HG02943 (cell line): ENCODE data around the gene PTGES3L.

Experiments
- ATAC-seq: cut with Tn5 transposase; IDR thresholded peaks from one replicate; pipeline ENCODE4 v1.9.1; 2021; ENCODE audit warnings: mild to moderate bottlenecking, low read depth, moderate library complexity; ENCODE audit not compliant: unreplicated experiment

Gene PTGES3L

GRCh38 chr17:42979511-42980273, at the start of gene PTGES3L:
Gene PTGES3L, minus strand, starts transcription at chr17:42980080. Its CDS starts 27 bp downstream, at chr17:42980053.
- ATAC-seq = no peak

- ATAC-seq = no peak
These were observed 48.5 kb upstream of the PTGES3L start for GRCh38 chr17:43028221-43028861.

GRCh38 chr17:43027091-43028032, 47.5 kb upstream of the PTGES3L start:
- no peak for ATAC-seq

- ATAC-seq = no peak
These were observed 46.7 kb upstream of the PTGES3L start for GRCh38 chr17:43026595-43026994.

DNA sequence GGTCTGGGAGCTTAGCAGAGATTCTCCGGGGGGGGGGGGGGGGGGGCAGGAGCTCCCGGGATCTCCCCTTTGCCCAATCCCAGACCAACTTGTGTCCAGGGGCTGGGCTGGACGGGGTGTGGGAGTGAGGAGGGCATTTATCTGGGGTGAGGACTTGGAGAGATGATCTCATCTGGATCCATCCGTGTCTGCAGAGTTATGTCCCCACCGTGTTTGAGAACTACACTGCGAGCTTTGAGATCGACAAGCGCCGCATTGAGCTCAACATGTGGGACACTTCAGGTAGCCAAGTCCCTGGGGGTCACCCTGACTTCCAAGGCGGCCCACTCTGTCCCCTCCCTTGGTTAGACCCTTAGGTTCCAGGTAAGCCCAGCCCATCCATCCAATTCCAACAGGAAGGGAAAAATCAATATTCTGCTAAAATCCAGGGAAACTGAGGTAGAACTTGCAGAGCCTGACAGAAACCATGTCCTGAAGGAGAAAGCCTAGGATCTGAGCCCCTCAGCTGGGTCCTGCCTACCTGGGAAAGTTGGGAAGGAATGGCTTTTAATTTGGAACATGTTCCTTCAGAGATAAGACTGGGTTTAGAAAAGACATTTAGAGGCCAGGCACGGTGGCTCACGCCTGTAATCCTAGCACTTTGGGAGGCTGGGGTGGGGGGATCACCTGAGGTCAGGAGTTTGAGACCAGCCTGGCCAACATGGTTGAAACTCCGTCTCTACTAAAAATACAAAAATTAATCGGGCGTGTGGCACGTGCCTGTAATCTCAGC, 46.1 kb upstream of the PTGES3L start:
- no peak for ATAC-seq

DNA sequence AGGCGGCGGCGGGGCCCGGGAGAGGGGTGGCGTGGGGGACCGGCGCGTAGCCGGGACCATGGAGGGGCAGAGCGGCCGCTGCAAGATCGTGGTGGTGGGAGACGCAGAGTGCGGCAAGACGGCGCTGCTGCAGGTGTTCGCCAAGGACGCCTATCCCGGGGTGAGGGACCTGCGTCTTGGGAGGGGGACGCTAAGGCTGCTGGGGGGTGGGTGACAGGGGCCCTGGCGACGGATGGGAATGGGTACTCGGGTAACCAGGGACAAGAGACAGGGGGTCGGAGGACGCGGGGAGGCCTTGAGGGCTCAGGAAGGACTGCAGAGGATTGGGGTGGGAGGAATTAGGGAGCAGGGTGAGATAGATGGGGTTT, 45.4 kb upstream of the PTGES3L start:
- ATAC-seq = no peak

DNA sequence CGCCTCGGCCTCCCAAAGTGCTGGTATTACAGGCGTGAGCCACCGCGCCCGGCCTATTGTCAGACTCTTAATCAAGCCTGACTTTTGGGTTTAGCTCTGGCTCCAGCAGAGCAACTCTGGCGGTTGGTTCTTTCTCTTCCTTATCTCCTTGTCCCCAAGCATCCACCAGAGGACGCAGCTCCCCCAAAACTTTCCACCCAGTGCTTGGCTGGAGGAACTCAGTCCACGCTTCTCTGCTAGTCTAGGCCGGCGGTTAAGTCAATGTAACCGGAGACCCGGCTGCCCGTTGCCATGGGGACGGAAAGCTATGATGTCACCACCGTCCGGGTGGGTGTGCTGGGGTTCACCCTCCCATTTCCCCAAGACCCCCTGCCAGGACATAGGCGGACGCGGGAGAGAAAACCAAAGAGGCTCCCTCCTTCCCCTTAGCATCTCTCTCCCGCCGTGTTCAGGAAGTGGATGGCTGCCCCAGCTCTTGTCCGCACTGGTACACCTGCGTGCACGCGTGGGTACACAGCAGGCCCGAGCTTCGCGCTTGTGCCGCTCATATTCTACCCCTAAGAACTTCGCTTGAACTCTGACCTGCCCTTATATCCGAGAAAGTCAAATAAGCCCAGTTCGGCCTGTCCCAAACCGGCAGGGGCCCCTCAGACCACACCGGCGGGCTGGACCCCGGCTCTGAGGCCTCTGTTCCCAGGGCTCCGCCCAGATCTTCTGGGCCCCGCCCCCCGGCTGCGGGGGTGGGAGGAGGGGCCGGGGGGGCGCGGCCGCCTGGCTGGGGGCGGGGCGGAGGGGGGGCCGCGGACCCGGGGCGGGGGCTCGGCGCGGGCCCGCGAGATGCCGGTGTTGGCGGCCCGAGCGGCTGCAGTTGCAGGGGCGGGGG, 44.8 kb upstream of the PTGES3L start, which contains the start of gene RND2:
RND2 (plus strand) TSS at position 825 of the 883 bp plus-strand sequence. CDS start 117 bp downstream, outside the sequence.
- ATAC-seq = no peak

GRCh38 chr17:43021741-43022512, 42.0 kb upstream of the PTGES3L start, which contains the start of gene VAT1:
Gene VAT1, minus strand, starts transcription at chr17:43022385. Its CDS starts 63 bp downstream, at chr17:43022322.
- ATAC-seq = no peak

DNA sequence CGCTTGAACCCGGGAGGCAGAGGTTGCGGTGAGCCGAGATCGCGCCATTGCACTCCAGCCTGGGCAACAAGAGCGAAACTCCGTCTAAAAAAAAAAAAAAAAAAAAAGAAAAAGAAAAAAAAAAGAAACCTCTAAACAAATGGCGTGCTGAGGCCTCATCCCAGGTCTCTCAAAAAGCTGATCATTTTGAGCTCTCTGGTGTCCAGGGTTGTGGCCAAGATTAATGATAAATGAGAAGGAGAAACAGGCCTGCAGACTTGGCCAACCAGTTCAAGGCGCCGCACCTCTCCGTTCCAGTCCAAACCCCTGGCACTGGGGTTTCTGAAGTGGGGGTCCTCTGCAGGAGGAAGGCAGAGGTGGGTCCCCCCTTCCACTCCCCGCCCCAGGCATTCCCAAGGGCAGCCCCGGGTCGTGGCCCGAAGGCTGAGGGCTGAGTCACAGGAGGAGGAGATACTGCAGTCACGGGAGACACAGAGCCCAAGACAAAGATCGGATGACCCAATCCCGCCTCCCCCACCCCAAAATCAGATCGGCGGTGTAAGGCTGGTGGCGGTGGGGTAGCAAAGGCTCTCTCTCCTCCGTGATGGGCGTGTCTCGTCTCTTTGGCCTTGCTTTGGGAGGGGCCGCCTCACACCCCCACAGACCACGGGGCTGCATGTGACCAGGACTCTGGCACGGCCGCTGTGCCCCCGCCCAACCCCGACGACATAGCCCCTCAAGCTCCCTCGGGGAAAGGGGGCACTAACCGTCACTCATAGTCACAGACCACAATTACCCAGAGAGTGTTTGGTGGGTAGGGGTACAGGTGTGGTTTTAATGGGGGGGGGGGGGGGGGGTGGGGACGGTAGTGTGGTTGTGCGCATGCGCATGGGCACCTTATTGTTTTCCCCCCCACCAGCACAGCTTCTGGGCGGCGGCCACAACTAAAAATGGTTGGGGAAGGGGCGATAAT, 41.2 kb upstream of the PTGES3L start:
- ATAC-seq = no peak

DNA sequence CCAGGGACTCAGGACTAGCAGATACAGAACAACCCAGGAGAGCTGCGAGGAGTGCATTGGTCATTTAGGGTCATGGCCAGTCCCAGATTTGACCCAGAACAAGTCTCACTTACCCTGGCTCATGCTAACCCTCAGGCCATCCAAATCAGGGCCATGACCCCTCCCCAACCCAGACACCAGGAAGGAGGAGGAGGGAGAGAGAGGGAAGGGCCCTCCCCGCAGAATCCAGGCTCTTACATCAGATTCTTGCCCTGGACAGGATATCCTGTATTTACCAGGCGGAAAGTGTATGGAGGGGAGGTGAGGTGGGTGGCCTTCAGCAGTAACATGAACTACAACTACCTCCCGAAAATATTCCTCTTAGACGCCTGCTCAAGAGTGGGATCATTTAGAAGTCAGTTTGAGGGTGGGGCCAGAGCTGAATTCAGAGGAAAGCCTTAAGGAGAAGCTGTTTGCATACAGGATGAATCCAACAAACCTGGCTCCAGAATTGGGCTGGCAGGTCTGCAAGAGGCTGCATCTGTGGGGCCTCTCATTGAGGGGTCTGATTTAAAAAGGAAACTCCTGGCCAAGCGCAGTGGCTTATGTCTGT, 40.2 kb upstream of the PTGES3L start:
- ATAC-seq = no peak

GRCh38 chr17:43019418-43019817, 39.5 kb upstream of the PTGES3L start:
- no peak for ATAC-seq

DNA sequence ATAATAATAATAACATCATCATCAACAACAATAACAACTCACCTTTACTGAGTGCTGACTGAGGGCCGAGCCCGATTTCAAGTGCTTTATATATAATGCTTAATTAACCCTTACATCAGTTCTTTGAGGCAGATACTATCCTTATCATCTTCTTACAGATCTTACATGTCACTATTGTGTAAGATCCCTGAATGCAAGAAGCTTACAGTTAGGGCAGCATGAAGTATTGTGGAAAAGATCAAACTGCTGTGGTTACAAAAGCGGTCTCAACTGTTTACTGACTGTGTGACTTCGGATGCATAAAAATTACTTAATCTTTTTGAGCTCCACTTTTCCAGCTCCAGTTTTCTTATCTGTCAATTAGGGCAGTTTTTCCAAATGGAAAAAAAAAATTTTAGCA, 39.1 kb upstream of the PTGES3L start:
- ATAC-seq = no peak

- no peak for ATAC-seq
These were observed 38.4 kb upstream of the PTGES3L start for GRCh38 chr17:43018008-43018853.

GRCh38 chr17:43016216-43016615, 36.3 kb upstream of the PTGES3L start:
- no peak for ATAC-seq

DNA sequence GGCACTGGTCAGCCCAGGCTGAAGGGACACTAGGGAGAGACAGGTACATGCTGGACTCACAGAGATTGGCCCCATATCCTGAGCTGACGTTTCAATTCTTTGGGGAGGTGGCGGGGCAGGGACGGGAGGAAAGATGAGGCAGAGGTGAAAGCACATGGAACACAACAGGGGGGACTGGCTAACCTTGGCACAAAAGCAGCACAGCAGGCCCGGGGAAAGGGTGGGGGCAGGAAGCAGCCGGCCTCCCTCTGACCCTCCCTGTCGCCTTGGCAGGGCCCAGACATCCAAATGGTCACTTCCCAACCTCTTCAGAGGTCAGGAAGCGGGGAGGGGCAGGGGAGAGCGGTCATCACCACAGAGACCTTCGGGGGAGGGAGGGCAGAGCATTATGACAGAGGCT, 35.7 kb upstream of the PTGES3L start:
- no peak for ATAC-seq
